Stimulated activated CD4-positive, alpha-beta T cell treated with anti-CD3 and anti-CD28 coated beads, Interleukin-1b, Interleukin-23, amount 100 ng/mL, for 4 hours (primary cell): ENCODE results near the gene EPHA4.

Experiments used
- DNase-seq, 2 donors: peaks; one replicate each; pipeline ENCODE4 v3.0.0-alpha.2; 2020; ENCODE audit warnings: low read depth in 2 of 2

The EPHA4 gene

DNA sequence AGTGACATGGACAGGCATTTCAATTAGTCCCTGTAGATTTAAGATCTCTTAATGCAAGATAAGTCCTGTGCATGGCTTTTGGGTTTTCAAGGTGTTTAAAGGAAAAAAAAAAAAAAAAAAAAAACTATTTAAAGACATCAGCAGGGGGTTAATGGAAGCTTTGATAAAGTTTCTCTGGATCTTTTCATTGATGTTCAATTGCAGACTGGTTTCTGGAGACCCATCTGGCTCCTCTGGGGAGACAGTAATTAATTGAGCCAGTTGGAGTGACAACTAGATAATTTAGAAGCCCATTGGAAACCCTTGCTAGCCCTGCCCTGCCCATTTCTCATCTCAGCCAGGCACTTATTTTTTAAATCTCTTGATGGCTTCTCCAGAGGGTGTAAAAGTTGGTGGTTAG, 98.7 kb downstream of the EPHA4 start:
- DNase-seq, result no peak

DNA sequence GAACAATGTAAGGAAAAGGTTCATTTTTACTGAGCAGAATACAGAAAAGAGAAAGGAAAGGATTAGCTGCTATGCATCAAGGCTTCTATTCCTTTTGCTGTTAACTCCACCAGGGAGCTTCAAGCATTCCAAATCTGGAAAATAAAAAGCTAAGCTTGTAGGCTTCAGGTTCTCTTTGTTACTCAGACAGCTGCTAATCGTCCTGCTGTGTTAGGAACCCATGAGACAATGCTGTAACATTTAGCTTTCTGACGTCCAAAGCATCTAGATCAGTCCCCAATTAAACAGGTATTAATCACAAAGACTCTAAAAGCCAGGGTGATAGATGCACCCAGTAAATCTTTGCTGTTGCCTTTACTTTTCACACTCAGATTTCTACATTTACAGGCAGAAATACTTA, 103.8 kb downstream of the EPHA4 start:
- DNase-seq, result no peak

DNA sequence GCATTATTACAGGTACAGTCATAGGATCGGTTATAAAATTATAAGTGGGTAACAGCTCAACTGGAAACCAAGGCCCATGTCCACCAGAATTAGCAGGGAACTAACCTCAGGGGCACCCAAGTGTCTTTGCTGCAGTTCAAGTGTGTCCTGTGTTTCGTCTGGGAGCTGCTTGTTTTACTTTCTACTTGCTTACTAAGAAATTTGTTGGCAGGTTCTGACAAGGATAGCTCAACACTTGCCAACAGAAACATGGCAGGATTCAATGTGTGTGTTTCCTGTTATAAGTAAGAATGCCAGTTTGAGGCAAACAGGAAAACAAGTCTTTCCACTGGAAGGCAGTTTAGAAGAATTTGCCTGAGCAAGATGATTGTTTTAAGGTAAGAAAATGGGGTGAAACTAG, 104.5 kb downstream of the EPHA4 start:
- DNase-seq, result no peak

DNA sequence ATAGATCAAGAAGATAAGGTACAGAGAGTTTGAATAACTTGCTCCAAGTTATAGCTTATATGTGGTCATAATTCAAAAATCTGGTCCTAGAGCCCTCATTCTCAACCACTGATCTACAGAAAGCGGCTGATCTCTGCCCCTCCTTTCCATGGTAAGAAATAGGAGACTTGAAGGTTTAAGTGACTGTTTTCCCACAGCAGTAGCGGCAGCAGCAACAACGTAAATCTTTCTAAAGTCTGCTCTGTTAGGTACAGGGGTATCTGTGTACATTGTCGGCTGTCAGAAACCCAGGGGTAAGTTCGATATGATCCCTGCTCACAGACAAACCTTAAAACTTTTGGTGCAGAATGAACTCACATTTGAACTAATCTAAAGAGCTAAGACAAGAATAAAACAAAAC, 105.4 kb downstream of the EPHA4 start:
- no peak for DNase-seq

DNA sequence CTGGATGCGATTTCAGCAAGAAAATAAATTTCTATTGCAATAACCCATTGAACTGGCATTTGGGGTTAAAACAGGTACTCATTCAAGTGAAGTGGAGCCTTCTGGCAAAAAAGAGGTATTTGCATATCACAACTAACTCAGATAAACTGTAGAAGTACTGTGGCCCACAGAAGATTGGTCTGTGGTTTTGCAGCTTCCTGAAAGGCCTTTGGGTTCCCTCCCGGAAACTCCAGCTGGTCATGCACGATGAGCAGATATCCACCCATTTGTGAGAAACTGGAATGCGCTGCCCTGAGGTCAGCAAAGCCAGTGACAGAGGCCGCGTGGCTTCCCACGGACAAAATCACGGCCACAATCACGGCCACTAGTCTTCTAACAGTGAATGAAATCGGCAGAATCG, 106.3 kb downstream of the EPHA4 start:
- DNase-seq, result no peak

DNA sequence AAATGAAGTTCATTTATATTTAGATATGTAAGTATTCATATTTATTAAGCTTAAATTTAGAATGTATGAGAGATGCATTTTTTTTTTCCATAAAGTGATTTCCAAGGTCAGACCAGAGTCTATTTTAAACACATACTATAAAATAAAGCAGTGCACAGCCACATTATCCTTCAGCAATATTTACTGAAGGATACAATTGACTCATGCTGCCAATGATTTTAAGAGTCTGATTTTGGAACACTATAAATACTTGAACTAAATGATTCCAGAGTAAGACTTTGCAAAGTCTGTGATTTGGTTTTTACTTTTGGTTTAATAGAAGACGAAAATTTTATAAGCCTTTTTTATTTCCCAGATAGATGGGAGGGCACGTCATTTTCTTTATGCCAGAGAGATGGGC, 107.1 kb downstream of the EPHA4 start:
- DNase-seq, result no peak

DNA sequence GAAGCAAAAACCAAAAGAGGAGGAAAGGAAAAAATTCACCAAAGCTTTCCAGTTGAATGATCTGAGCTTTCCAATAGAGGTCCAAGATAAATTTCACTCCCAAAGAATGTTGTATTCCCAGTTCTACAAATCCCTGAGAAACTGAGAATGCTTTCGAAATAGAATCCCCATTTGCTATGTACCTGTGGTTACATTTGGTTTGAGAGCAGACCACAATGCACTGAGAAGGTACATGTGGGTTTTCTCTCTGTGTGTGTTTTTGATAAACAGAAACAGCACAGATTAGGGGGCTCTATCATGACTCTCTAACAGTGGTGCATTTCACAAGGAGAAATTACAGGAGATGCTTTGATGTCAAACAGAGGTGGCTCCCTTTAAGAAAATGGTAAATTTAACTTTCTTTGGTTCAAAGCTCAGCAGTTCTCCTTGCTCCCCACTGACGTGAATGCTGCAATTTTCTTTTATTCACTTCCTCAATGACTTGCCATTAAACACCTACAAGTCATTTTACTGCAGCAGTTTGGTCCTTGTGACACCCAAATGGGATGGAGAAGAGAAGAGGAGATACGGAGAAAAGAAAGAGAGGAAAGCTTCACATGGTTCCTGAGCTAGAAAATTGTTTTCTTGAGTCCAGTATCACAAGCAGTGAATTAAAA, 108.7 kb downstream of the EPHA4 start:
- no peak for DNase-seq

DNA sequence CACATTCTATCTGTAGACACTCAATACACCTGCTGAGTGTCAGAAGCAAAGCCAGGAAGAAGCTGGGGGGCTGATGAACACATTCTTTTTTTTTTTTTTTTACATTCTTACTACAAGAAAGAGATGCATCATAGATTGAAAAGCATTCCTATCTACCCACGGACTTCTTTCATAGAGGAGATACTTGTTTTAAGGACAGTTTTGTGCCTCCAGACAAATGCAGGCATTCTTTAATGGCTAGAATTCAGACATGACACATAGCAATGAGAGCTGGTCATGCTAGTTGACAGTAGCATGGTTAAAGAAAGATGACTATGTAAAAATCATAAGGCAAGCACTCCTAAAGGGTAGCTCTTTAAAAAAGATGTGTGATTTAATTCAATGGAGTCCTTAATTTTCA, 110.2 kb downstream of the EPHA4 start:
- DNase-seq, result no peak

DNA sequence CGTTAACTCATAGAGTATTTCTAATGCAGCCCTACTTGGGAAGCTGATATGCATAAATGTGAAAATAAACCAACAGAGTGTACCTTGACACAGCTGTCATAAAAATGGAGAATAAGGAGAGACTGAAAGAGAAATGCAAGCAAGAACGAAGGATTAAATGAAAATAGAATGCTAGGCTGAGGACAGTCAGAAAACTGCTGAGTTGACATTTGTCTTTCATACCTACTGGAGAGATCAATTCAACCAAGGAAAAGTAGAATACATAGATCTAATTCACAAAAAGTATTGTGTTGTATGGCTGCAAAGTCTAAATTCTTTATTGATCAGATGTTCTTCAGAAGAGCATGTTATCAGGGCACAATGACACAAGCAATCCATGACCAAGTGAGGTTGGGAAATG, 112.0 kb downstream of the EPHA4 start:
- DNase-seq, result no peak

DNA sequence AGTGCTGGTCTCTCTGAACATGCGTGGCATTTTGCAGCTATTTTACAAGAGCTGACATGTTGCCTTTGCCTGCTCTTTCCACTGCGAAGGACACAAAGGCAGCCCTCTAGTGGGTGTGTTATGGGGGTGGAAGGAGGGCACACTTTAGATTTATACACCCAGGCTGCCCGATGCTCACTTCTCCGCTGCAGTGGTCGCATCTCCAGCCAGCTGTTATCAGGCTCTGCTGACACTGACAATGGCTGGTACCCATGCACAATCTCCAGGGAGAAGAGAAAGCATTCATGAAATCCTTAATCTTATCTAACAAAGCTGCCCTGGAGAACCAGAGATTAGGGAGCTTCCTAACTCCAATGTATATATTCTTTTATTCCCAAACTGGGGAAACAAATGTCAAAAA, 113.5 kb downstream of the EPHA4 start:
- DNase-seq, result no peak

DNA sequence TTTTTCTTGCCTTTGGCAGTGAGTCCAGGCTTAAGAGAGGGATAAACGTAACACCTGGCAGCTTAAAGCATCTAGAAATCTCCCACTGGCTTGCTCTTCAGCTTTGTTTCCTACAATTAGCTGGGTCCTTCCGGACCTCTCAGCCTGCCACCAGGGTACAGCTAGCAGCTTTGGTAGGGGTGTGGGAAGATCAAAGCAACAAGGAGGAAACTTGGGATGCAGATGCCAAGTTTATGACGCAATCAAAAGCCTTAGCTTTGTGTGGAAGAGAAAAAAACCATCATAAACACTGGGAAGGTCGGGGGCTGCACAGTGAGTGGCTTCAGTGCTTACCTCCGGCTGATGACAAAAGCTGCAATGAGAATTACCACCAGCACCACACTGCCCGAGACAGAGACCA, 116.9 kb downstream of the EPHA4 start:
- DNase-seq, result no peak

DNA sequence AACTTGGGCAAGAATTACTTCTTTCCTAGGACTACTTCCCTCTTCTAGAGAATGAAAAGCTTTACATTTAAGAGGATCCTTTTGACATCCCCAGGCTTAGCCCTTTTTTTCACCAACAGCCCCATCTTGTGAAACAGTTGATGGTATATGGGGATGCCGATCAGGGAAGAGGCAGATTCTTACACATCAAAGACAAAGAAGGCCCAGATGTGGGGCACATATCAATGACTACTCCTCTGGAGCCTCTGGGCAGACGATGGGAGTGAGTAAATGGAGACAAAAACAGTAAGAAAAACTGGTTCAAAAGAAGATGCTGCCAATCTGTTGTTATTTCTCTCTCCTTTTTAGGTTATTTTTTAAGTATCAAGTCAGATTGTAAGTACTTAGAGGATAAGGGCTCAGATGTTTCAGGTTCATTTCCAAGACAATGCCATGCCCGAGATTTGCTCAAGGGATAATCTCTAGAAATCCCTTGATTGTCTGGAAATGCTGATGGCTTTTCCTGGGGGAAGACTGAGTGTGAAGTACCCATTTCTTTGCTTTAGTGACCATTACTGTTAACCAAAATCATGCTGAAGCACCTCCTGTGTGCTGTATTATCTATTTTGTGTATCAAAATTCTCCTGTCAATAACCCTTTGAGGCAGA, 117.5 kb downstream of the EPHA4 start:
- no peak for DNase-seq

DNA sequence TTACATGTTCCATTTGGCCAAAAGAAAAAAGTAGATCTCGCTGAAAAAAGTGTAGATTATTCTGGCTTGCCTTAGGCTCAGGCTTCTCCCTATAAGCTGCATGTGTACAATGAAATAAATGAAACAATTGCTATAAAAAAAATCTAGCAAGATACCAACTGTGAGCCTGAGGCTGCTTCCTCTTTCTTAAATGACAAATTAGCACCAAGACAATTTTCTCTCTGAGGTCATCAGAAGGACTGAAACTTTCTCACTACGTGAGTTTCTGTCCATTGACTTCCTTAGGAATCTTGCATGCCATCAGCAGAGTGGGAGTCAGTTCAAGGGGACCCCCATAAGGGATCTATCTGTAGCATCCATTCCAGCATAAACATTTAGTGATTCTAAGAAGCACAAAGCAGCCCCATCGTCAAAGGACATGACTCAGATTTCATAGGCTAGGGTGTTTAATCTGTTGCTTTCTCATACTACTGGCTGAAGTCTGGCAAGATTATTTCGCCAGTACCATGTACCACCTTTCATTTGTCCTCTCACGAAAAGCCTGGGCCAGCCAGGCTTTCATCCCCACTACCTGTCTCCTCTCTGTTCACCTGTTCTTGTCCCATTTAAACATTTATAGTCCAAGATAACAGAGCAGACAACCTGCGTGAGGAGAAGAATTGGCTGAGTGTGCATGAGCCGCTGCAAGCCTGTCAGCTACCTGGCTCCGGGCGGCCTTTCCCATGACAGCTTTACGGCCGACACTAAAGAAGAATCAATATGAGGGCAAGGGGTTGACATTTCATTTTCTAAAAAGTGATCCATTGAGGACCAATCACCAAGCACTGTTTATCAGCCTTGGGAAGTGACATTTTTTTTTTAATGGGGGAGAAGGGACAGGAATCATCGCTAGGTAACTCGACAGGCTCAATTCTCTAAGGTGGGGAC, 120.0 kb downstream of the EPHA4 start:
- no peak for DNase-seq

DNA sequence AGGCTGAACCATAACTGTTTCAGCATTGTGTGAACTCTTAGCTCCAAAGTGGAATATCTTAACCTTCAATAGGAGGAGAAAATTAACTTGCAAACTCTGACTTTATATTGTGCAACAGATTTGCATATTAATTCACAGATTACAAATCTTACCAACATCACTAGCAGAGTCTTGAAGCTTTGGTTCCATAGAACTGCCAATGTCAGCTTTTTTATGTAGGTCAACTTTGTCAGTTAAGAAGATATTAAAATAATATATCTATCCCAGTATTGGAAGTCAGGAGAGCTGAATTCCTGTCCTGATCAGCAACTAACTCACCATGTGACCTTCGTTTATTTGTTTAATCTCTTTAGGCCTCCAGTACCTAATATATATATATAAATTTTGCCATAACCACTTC, 121.8 kb downstream of the EPHA4 start:
- DNase-seq, result no peak

DNA sequence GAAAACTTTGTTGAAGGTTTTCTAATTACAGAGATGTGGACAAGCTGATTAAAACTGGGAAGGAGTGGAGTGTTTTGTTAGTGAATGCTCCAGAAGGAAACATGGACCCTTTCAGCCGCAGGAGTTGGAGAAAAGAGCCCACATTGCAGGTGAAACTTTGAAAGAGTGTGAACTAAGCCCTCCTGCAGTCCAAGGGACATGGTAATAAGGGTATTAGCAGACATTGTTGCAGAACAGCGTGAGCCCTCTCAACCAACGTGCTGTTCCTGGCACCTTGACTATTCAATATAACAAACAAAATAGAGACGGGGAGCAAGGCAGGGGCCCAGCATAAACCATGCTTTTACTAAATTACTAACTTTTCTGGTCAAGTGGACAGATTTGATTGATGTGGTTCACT, 122.7 kb downstream of the EPHA4 start:
- no peak for DNase-seq

DNA sequence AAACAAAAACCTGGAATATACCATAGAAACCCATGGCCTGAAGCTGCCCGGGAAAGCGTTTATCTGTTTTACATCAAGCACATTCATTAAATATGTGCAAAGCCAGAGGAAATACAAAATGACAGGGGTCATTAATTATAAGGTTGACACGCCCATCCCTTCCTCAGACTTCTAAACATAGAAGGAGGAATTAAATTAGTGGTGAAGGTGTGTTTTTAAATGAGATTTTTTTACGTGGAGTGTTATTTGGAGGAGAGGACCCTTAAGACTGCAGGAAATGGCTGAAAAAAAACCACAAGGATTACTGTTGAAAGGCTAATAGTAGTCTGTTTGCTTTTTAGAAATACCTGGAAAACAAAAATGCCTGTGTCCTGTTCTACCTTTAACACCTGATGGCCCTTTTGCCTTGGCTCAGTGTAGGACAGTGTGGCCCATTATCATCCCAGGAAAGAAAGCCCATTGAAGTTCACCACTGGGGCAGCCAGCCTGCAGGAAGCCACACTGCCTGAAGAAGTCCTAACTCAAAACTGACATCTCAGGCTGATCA, 123.2 kb downstream of the EPHA4 start:
- DNase-seq, result no peak

DNA sequence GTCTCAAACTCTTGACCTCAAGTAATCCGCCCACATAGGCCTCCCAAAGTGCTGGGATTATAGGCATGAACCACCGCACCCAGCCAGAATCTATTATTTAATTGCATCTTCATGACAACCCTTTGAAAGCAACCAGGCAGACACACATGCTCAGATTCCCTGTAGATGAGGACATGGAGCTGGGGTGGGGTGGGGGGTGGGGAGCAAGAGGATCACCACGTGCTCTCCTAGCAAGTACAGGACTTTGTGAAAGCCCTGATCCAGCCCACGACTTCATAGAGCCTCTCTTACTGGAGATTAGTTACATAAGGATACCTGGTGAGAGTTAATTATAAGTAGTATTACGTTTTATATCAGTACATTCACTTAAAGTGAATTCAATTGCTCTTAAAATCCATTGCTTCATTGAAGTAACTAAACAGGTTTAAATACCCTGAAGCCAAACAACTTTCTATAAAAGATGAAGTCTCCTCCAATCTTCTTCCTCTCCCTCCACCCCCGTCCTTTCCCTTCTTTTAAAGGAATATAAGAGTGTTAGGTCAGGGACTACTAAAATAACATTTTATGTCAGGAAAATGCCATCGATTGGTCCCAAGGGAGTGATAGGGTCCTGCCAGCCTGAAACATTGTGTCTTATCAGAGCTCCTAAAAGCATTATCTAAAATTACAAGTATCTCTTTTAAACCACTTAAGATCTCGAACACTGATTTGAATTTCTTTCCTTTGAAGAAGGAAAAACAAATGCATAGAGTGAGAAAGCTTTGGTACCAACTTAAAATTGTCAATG, 123.9 kb downstream of the EPHA4 start:
- DNase-seq, result no peak

DNA sequence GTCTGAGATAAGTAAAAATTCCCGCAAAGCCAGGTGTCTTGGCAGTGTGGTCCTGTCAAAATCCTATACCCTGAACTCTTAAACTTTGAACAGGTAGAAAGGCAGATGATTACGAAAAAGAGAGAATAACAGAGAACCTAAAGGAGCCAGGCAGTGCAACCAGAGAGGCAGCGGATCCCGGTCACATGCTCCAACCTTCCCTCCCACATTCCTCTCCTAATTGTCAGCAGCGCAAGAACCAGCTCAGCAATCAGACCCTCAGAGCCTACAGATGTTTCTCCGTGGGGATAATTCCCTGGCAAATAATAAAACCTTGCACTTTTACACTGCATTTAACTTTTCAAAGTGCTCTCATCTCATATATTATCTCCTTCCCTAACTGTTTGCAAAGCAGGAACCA, 124.8 kb downstream of the EPHA4 start:
- DNase-seq, result no peak

DNA sequence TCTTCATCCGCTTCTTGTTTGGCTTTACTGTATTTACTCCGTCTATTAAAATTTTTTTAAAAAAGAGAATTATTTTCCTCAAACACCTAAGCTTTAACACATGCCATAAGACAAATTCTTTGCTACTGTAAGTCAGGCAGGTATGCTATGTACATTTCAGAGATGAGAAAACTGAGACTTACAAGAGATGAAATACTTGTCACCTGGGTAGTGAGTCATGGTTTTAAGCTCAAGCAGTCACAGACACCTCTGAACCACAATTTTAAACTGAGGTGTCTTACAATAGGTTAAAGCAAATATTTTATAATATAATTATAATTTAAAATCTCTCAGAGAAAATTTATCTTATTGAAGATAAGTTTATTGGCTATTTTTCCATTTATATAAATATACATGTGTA, 126.0 kb downstream of the EPHA4 start:
- no peak for DNase-seq

DNA sequence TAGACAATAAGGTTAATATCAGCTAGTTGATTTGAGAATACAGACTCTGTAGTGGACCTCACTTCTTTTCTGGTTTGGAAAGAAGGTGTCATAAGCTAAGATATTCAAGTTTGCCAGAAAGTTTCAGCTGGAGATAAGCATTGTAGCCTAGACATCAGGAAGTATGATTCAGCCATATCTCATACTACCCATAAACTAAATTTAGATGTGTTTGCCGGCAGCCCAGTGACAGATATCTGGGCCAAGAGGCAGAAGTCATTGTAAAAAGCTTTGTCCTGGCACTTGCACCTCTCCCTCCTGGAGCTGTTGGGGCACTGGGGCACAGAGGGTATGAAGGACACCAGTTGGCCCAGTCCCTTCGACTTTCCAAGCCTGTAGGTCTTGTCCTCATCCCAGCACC, 128.0 kb downstream of the EPHA4 start:
- DNase-seq, result no peak

DNA sequence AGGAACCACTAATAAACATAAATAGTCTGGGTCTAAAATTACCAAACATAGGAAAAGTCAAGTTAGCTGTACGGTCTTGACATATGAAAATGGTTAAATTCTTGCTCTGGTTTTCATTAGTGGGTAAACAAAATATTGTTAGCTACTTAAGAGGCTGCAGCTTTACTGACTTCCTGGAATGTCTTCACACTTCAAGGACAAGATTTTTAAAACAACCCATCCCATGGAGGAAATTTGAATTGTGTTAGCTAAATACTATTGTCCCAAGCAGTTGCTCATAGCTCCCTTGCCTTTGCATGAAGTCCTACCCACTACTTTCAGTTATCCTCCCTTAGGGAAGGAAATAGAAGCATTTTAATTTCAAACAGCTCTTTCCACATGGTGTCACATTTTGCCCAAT, 128.5 kb downstream of the EPHA4 start:
- DNase-seq, result no peak

DNA sequence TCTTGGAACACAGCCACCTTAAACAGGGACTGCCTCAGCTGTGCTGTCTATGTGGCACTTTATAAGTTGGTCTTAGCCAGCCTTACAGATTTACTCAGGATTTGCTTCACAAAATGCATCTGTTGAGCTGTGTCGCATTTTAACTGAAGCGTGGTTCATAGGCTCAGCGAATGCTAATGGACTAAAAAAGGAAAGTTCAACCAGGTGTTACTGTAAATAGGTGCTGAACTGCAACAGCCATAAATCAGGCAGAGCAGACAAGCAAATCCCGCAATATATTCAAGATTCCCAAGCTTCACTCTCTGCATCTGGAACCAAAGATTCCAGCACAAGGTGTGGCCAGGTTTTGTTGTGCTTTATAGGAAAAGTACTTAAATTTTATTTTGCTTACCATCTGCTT, 130.0 kb downstream of the EPHA4 start:
- DNase-seq, result no peak
